ENCODE results near the gene ENDOU. TPM values are rescaled to one million over a fixed set of nuclear protein-coding genes. Genes with fewer than 3 reads are reported as not detected.

ENDOU gene
- total RNA-seq, 1 donor from 2014 or later, result 21.4 TPM

DNA sequence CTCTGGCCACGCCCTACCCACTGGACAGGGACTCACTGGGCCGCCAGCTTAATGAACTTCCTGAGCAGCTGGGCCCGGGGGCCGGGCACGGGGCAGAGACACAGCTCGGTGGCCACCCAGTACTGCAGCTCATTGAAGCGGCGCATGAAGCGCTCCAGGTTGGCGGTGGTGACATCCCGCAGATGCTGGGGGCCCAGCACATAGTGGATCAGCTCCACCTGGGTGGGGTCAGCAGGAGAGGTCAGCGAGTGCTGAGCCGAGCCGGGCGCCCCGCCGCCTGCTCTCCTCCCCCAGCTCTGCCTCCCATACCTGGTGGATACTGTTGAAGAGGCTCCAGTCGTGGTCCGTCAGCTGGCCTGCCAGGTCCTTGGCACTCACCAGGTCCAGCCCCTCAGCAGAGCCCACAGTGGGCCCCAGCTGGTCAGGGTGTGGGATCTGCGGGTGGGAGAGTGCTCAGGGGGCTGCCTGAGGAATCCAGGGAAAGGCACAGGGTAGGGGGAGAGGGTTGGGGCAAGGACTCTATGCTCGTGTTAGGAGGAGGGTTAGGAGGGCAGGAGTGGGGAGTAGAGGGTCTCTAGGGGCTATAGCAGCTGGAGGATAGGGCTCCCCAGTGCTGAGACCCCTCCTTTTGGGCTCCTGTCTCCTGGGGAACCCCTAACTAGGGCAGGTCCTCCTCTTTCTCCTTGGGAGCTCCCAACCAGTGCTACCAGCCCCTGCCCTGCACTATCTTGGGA, 15.5 kb upstream of the ENDOU start:
- H3K9me3 ChIP-seq, result no peaks in the 10 kb centered on the region
- TF ChIP-seq POLR2A (IDR thresholded peaks at IDR 0.05) (no peak), POLR2AphosphoS5 (IDR thresholded peaks at IDR 0.05; ENCODE audit: insufficient read depth in 1 of 2, low read depth in 1 of 2) (no peak)
- TF ChIP-seq, protein P1, sequence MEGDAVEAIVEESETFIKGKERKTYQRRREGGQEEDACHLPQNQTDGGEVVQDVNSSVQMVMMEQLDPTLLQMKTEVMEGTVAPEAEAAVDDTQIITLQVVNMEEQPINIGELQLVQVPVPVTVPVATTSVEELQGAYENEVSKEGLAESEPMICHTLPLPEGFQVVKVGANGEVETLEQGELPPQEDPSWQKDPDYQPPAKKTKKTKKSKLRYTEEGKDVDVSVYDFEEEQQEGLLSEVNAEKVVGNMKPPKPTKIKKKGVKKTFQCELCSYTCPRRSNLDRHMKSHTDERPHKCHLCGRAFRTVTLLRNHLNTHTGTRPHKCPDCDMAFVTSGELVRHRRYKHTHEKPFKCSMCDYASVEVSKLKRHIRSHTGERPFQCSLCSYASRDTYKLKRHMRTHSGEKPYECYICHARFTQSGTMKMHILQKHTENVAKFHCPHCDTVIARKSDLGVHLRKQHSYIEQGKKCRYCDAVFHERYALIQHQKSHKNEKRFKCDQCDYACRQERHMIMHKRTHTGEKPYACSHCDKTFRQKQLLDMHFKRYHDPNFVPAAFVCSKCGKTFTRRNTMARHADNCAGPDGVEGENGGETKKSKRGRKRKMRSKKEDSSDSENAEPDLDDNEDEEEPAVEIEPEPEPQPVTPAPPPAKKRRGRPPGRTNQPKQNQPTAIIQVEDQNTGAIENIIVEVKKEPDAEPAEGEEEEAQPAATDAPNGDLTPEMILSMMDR (IDR thresholded peaks at IDR 0.05), result no peak
- no peaks in the 10 kb centered on the region for H3K36me3 ChIP-seq
- no peak overlapping the region for H3K4me3 ChIP-seq
- intact Hi-C loops (cut with DNase I), result no loop called here
- peaks cover 47% of the 10 kb centered on the region for H3K4me1 ChIP-seq
- no peak for DNase-seq (ENCODE audit: extremely low spot score in 2 of 2)
- H3K27me3 ChIP-seq, result no peaks in the 10 kb centered on the region
- no peak overlapping the region for H3K27ac ChIP-seq

DNA sequence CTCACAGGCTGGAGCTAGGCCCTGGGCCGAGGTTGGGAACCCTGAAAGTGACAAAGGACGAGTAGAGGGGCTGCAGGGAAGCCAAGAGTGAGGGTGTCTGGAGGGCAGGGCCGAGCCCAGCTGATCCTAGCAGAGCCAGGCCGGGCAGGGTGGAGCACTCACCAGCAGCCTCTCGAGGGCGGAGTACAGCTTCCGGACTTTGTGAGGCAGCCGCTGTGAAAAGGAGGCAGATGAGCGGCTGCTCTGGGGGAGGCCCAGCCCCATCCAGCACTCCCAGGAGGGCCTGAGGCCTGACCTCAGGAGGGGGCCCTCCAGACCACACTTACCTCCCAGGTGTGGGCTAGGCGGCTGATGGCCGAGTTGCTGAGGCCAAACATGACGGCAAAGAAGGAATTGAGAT, 14.7 kb upstream of the ENDOU start:
- no peaks in the 10 kb centered on the region for H3K36me3 ChIP-seq
- intact Hi-C loops (cut with DNase I), result loop anchor here (5.0 kb wide), 1 partner anchor 37 kb away; no protein-coding TSS in a partner anchor
- no peak overlapping the region for H3K4me3 ChIP-seq
- H3K27me3 ChIP-seq, result no peaks in the 10 kb centered on the region
- no peak overlapping the region for H3K27ac ChIP-seq
- DNase-seq (ENCODE audit: extremely low spot score in 2 of 2), result no peak
- H3K4me1 ChIP-seq, result peaks cover 55% of the 10 kb centered on the region
- H3K9me3 ChIP-seq, result no peaks in the 10 kb centered on the region
- TF ChIP-seq, protein P1 (IDR thresholded peaks at IDR 0.05), result no peak
- peak in 1 of 2 donors; percentile 9 for TF ChIP-seq POLR2AphosphoS5 (IDR thresholded peaks at IDR 0.05; ENCODE audit: insufficient read depth in 1 of 2, low read depth in 1 of 2)

DNA sequence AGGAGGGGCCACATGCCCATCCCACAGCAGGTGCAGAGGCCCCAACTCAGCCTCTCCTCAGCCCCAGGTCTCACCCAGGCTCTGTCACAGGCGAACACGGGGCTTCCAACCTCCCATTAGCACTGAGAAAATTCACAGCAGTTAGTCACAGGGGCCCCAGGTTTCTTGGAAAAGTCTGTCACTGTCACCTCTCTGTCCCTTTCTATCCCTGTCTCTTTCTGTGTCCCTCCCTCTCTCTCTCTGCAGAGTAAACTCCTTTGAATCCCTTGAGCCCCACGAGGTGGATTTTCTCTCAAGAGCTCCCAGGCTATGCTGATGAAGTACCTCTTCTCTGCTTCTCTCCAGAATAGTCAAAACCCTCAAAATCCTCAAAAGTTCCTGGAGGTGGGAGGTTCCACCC, 14.0 kb upstream of the ENDOU start:
- H3K4me3 ChIP-seq, result no peak overlapping the region
- H3K27me3 ChIP-seq, result no peaks in the 10 kb centered on the region
- DNase-seq (ENCODE audit: extremely low spot score in 2 of 2), result no peak
- TF ChIP-seq POLR2AphosphoS5 (IDR thresholded peaks at IDR 0.05; ENCODE audit: insufficient read depth in 1 of 2, low read depth in 1 of 2) (no peak), POLR2A (IDR thresholded peaks at IDR 0.05) (no peak)
- TF ChIP-seq, protein P1 (IDR thresholded peaks at IDR 0.05), result no peak
- intact Hi-C loops (cut with DNase I), result loop anchor here (5.0 kb wide), 1 partner anchor 38 kb away; no protein-coding TSS in a partner anchor
- no peaks in the 10 kb centered on the region for H3K36me3 ChIP-seq
- no peak overlapping the region for H3K27ac ChIP-seq
- H3K9me3 ChIP-seq, result no peaks in the 10 kb centered on the region
- H3K4me1 ChIP-seq, result peaks cover 61% of the 10 kb centered on the region

DNA sequence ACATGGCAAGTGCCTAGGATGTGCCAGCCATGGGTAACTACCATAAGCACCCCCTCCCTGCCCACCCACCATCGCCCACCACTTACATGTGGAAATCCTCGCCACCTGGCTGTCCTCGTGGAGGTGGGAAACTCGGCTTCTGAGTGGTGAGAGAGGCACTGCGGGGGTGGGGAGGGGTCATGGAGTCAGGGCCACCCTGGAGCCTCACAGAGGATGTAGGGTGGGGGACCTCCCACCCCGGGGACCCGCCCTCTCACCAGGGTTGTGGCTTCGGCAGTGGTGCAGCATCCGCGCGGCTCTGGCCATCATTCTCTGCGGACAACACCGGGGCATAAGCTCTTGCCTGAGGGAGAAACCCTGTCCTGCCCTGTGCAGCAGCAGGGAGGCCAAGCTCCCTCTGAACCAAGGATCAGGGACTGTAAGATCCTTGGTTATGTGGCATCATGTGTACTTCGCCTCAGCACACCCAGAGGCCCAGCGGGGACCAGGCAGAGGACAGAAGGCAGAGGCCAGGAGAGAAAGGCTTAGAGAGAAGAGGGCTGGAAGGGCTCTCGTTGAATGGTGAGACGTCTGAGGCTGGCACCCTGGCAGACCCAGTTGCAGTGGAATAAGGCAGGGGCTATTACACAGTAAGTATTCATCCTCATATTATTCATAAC, 12.8 kb upstream of the ENDOU start:
- H3K27me3 ChIP-seq, result no peaks in the 10 kb centered on the region
- no peak overlapping the region for H3K4me3 ChIP-seq
- DNase-seq (ENCODE audit: extremely low spot score in 2 of 2), result no peak
- H3K27ac ChIP-seq, result peak overlapping the region; percentile 86
- H3K9me3 ChIP-seq, result no peaks in the 10 kb centered on the region
- no peaks in the 10 kb centered on the region for H3K36me3 ChIP-seq
- H3K4me1 ChIP-seq, result peaks cover 69% of the 10 kb centered on the region
- TF ChIP-seq POLR2AphosphoS5 (IDR thresholded peaks at IDR 0.05; ENCODE audit: insufficient read depth in 1 of 2, low read depth in 1 of 2) (no peak), POLR2A (IDR thresholded peaks at IDR 0.05) (no peak)
- TF ChIP-seq, protein P1 (IDR thresholded peaks at IDR 0.05), result no peak
- intact Hi-C loops (cut with DNase I), result loop anchor here (5.0 kb wide), 1 partner anchor 39 kb away; no protein-coding TSS in a partner anchor

Data from vagina (tissue), 2 donors.